ENCODE results near the gene PCSK1.

DNA sequence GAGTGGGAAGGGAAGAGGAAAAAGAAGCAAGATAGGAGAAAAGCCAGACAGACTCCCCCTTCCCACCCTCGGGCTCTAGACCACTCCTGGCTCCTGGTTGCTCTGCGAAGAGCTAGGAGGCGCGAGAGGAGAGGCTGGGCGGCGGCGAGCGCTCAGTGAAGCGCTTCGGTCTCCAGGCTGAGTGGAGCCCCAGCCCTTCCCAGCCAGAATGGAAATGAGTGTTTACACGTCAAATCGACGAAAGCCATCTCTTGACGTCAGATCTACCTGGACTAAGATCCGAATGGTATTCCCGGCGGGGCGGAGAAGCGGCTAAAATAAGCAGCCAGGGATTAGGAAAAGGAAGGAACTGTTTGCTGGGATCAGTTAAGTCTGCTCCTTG is at the start of gene PCSK1:
- TF ChIP-seq CTCF (conservative IDR thresholded peaks at IDR 0.05; ENCODE audit: low read length) = no peak
- TF ChIP-seq EZH2phosphoT487 (IDR thresholded peaks at IDR 0.05; ENCODE audit: borderline replicate concordance, low read depth, low read length) = no peak
